NB4 (cell line): ENCODE measurements around the gene AP3S2.

Experiments used
- DNase-seq: peaks from one replicate; pipeline ENCODE4 v3.0.0; 2010; ENCODE audit warnings: low read depth
- H3K4me3 ChIP-seq: one replicate; pipeline ENCODE4 v1.5.1; 2011; ENCODE audit warnings: mild to moderate bottlenecking, low read depth, low read length, moderate library complexity
- CTCF ChIP-seq: IDR thresholded peaks from one replicate; pipeline ENCODE4 v1.5.1; 2012; ENCODE audit warnings: low read depth, low read length
- MAX ChIP-seq: IDR thresholded peaks from 2 replicates; pipeline ENCODE4 v1.6.1; 2011; ENCODE audit warnings: low read depth, low read length
- MYC ChIP-seq: IDR thresholded peaks from 2 replicates; pipeline ENCODE4 v1.6.1; 2011; ENCODE audit warnings: low read depth, low read length
- POLR2A ChIP-seq: IDR thresholded peaks from 2 replicates; pipeline ENCODE4 v1.6.1; 2011; ENCODE audit warnings: mild to moderate bottlenecking; ENCODE audit not compliant: insufficient read length; ENCODE audit errors: extremely low read depth

The AP3S2 gene

GRCh38 chr15:89781891-89782618 lies 111.7 kb downstream of the AP3S2 start:
- H3K4me3 ChIP-seq = no peak overlapping the region
- no peak for DNase-seq
- TF ChIP-seq MAX = no peak
- TF ChIP-seq CTCF = no peak

GRCh38 chr15:89781055-89781454 lies 112.7 kb downstream of the AP3S2 start:
- DNase-seq = peak; percentile 78
- H3K4me3 ChIP-seq = no peak overlapping the region
- TF ChIP-seq POLR2A = no peak

- H3K4me3 ChIP-seq = no peak overlapping the region
- TF ChIP-seq CTCF = no peak
- TF ChIP-seq MYC = no peak
- no peak for TF ChIP-seq POLR2A
- TF ChIP-seq MAX = no peak
- DNase-seq = no peak
Measured at GRCh38 chr15:89780601-89781000, 113.2 kb downstream of the AP3S2 start.
